Body of pancreas (tissue), 4 donors: ENCODE results near the gene CHADL. TPM values are rescaled to one million over a fixed set of nuclear protein-coding genes. Genes with fewer than 3 reads are reported as not detected.

Source experiments
- ATAC-seq: fragments of 150-250 bp; one replicate; pipeline ENCODE4 v1.9.1; 2016
- DNase-seq, 4 donors: peaks; one replicate each; pipeline ENCODE4 v3.0.0-alpha.2; 2019
- H3K27ac ChIP-seq, 4 donors: fragments of 200-600 bp; sonication (generic); 1 replicate in 3 of 4; 2 replicates in 1 of 4; pipeline versions ENCODE4 v1.5.1 to v1.6.1; 2016 to 2019; ENCODE audit warnings: mild to moderate bottlenecking in 1 of 4, mixed read lengths in 1 of 4, moderate library complexity in 1 of 4
- H3K27me3 ChIP-seq, 2 donors: fragments of 200-600 bp; sonication (generic); one replicate each; pipeline ENCODE4 v1.6.0; 2016; ENCODE audit warnings: mild to moderate bottlenecking in 1 of 2
- H3K36me3 ChIP-seq, 2 donors: fragments of 200-600 bp; sonication (generic); replicated peaks in 1 of 2; 2 replicates each; pipeline ENCODE4 v1.5.1; 2016; ENCODE audit warnings: low read depth in 2 of 2; ENCODE audit not compliant: insufficient read depth in 1 of 2
- H3K4me1 ChIP-seq: fragments of 200-600 bp; sonication (generic); one replicate; pipeline ENCODE4 v1.6.0; 2016
- H3K4me3 ChIP-seq, 2 donors: fragments of 200-600 bp; sonication (generic); 1 replicate in 1 of 2; 2 replicates in 1 of 2; pipeline ENCODE4 v1.5.1; 2016 to 2019
- H3K9me3 ChIP-seq, 3 donors: fragments of 200-600 bp; sonication (generic); 1 replicate in 2 of 3; 2 replicates in 1 of 3; pipeline ENCODE4 v1.5.1; 2016
- POLR2A ChIP-seq, 3 donors: fragments of 450-650 bp; IDR thresholded peaks; one replicate each; pipeline ENCODE4 v1.6.1; 2016; ENCODE audit warnings: antibody characterized with exemption in 3 of 3, mild to moderate bottlenecking in 2 of 3
- WGBS, 2 donors: methylation state at CpG; one replicate each; pipeline ENCODE4 v1.1.5; 2017; 5-methylcytosine and 5-hydroxymethylcytosine counted together
- intact Hi-C: fragments of 100-400 bp; cut with DNase I; formaldehyde crosslinking; loops from one replicate; pipeline ENCODE4 v1.15.1; 2023
- total RNA-seq, 2 donors: library from RNA; depleted of rRNA; stranded (reverse); fragments of >200 nt; gene quantifications; one replicate each; pipeline ENCODE4 v1.1.0, GENCODE V29; 2016
- TF ChIP-seq, protein P1 (sequence below), 7 experiments: fragments of 450-650 bp in 4 of 7; fragments of 200-600 bp in 3 of 7; sonication (generic) in 3 of 7; IDR thresholded peaks; one replicate each; pipeline ENCODE4 v1.5.1; 2016 to 2019; ENCODE audit warnings: antibody characterized with exemption in 7 of 7

CHADL gene
- total RNA-seq, 2 donors from 2014 or later: 1.8 to 6.3 TPM

DNA sequence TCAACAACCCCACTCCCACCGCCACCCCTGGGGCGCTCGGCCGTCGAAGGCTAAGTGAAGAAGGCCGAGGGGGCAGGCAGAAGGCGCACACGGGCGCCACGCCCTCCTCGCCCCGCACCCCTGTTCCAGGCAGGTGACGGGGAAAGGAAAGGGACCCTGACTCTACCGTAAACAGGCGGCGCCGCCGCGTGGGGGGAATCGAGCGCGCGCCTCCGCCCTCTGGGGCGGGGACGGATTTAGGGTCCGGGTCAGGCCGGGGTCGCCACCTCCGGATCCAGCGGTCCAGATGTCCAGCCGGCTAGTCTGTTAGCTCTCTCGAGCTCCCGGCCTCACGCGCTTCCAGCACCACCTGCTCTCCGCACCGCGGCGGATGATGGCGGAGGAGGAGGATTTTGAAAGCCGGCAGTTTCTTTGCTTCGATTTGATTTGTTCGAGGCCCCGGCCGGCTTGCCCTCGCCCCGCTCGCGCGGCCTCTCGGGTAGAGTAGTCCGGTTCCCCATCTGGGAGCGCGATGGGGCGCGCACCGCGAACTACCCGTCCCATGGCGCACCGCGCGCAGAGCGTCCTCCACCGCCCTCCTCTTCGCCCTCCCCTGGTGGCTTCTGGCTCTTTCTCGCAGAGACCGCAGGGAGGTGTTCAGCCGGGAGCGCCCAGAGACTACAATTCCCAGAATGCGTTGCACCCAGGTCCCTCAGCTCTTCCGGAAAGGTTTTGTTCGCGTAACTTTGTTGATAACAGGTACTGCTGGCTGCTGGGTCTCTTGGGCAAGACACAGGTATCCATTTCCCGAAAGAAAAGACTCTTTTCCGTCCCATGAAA lies 45.3 kb upstream of the CHADL start, which contains the start of gene RANGAP1:
TSS of gene RANGAP1 (minus strand) at position 368 of the 819 bp plus-strand sequence. CDS start 5,143 bp downstream, outside the sequence.
- DNase-seq: peak; percentile 98
- peak; percentile 95 for ATAC-seq
- Histone ChIP-seq H3K4me3 (peak within 1 kb of the TSS; percentile 58 to 98), H3K4me1 (peaks cover 46% of the 10 kb centered on the region), H3K27ac (peak within 1 kb of the TSS; percentile 82 to 91 (median 89)), H3K27me3 (no peaks in the 10 kb centered on the region), H3K9me3 (no peaks in the 10 kb centered on the region), H3K36me3 (no peaks in the 10 kb centered on the region)
- intact Hi-C loops: no loop called here
- WGBS, 2 donors: 0% methylated on average over 4 to 76 of the region's 77 CpGs
- TF ChIP-seq, protein P1, sequence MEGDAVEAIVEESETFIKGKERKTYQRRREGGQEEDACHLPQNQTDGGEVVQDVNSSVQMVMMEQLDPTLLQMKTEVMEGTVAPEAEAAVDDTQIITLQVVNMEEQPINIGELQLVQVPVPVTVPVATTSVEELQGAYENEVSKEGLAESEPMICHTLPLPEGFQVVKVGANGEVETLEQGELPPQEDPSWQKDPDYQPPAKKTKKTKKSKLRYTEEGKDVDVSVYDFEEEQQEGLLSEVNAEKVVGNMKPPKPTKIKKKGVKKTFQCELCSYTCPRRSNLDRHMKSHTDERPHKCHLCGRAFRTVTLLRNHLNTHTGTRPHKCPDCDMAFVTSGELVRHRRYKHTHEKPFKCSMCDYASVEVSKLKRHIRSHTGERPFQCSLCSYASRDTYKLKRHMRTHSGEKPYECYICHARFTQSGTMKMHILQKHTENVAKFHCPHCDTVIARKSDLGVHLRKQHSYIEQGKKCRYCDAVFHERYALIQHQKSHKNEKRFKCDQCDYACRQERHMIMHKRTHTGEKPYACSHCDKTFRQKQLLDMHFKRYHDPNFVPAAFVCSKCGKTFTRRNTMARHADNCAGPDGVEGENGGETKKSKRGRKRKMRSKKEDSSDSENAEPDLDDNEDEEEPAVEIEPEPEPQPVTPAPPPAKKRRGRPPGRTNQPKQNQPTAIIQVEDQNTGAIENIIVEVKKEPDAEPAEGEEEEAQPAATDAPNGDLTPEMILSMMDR (IDR thresholded peaks at IDR 0.05): peak in 5 of 7 experiments; percentile 15 to 54 (median 45)
- peak; percentile 68 to 92 (median 92) for TF ChIP-seq POLR2A (IDR thresholded peaks at IDR 0.05)

- Histone ChIP-seq H3K36me3 (peaks cover 0 to 4% of the 10 kb centered on the region in 2 donors), H3K9me3 (no peaks in the 10 kb centered on the region), H3K4me1 (peaks cover 43% of the 10 kb centered on the region), H3K27me3 (no peaks in the 10 kb centered on the region), H3K27ac (peak overlapping the region; percentile 52 to 91 (median 84)), H3K4me3 (peak overlapping the region; percentile 58 to 98)
- ATAC-seq (peak; percentile 10), DNase-seq (peak; percentile 57 to 74 (median 61))
- WGBS, 2 donors: 0% methylated on average over 6 to 30 of the region's 30 CpGs
- TF ChIP-seq, protein P1 (IDR thresholded peaks at IDR 0.05): no peak
- no peak for TF ChIP-seq POLR2A (IDR thresholded peaks at IDR 0.05)
- intact Hi-C loops: no loop called here
Measured at GRCh38 chr22:41285441-41285819, 44.7 kb upstream of the CHADL start.

DNA sequence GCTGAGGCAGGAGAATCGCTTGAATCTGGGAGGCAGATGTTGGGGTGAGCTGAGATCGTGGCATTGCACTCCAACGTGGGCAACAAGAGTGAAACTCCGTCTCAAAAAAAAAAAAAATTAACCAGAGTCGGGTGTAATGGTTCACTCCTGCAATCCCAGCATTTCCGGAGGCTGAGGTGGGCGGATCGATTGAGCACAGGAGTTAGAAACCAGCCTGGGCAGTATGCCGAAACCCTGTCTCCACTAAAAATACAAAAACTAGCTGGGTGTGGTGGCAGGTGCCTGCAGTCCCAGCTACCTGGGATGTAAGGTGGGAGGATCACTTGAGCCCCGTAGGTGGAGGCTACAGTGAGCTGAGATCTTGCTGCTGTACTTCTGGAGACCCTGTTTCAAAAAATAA lies 43.7 kb upstream of the CHADL start:
- intact Hi-C loops: no loop called here
- TF ChIP-seq, protein P1 (IDR thresholded peaks at IDR 0.05): no peak
- no peak for TF ChIP-seq POLR2A (IDR thresholded peaks at IDR 0.05)
- no peaks in the 10 kb centered on the region for H3K9me3 ChIP-seq

DNA sequence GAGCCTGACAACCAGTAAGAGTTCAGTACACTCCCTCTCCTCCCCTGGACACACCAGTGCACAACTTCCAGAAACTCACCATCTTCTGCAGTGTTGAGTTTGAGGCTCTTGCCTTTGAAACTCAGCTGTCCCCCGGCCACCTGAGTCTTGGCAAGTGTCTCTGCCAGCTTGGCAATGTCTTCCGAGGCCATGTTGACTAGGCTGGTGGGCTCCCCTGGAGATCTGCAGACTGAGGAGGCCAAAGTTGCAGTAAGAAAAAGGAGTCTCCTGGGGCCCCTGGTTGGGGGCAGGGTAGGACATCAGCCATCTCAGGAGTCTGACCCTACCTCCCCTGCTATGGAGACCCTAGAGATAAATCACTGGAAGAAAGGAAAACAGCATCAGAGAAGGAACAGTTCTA lies 40.1 kb upstream of the CHADL start:
- intact Hi-C loops: no loop called here
- no peaks in the 10 kb centered on the region for H3K9me3 ChIP-seq
- WGBS, 2 donors: 95 to 100% methylated on average over 2 of the region's 2 CpGs

More for the DNA sequence above, 43.7 kb upstream of the CHADL start:
- Histone ChIP-seq H3K36me3 (peaks cover 0 to 5% of the 10 kb centered on the region in 2 donors), H3K27ac (peak overlapping the region in 3 of 4 donors; percentile 1 to 91 (median 77)), H3K4me3 (no peak overlapping the region), H3K27me3 (no peaks in the 10 kb centered on the region), H3K4me1 (peaks cover 39% of the 10 kb centered on the region)
- peak in 3 of 4 donors; percentile 21 to 31 (median 26) for DNase-seq
- no peak for ATAC-seq
- WGBS, 2 donors: 82 to 83% methylated on average over 10 of the region's 10 CpGs

More for the DNA sequence above, 40.1 kb upstream of the CHADL start:
- TF ChIP-seq, protein P1 (IDR thresholded peaks at IDR 0.05): no peak
- TF ChIP-seq POLR2A (IDR thresholded peaks at IDR 0.05): no peak
- DNase-seq (no peak), ATAC-seq (no peak)
- H3K4me3 ChIP-seq: no peak overlapping the region
- H3K27me3 ChIP-seq: no peaks in the 10 kb centered on the region
- no peak overlapping the region for H3K27ac ChIP-seq
- peaks cover 0 to 14% of the 10 kb centered on the region in 2 donors for H3K36me3 ChIP-seq
- H3K4me1 ChIP-seq: peaks cover 12% of the 10 kb centered on the region
